Ovary (tissue), 9 donors: ENCODE data around the gene TMEM164. TPM values are rescaled to one million over a fixed set of nuclear protein-coding genes. Genes with fewer than 3 reads are reported as not detected.
"Not testable (repeated sequence)": the region's sequence is repeated elsewhere in the genome, so short reads cannot be mapped to it uniquely, and the experiment has no call there.

Experiments
- DNase-seq, 5 donors: peaks; one replicate each; pipeline ENCODE4 v3.0.0-alpha.2; 2019 to 2020
- H3K27ac ChIP-seq, 2 donors: fragments of 200-600 bp; one replicate each; pipeline versions ENCODE4 v1.5.1 to v1.8.0; 2019 to 2022
- H3K27me3 ChIP-seq: fragments of 200-600 bp; one replicate; pipeline ENCODE4 v1.8.0; 2022
- H3K36me3 ChIP-seq: fragments of 200-600 bp; sonication (generic); one replicate; pipeline ENCODE4 v1.5.1; 2019
- H3K4me1 ChIP-seq: one replicate; pipeline ENCODE4 v1.8.1; 2013; ENCODE audit warnings: mild to moderate bottlenecking, moderate library complexity; ENCODE audit not compliant: insufficient read depth
- H3K4me3 ChIP-seq: fragments of 200-600 bp; sonication (generic); one replicate; pipeline ENCODE4 v1.5.1; 2017
- H3K9me3 ChIP-seq, 2 donors: fragments of 200-600 bp in 1 of 2; sonication (generic) in 1 of 2; one replicate each; pipeline versions ENCODE4 v1.5.1 to v1.8.1; 2013 to 2019; ENCODE audit warnings: mild to moderate bottlenecking in 1 of 2, moderate library complexity in 1 of 2
- CTCF ChIP-seq, 3 donors: fragments of 450-650 bp in 2 of 3; fragments of 200-600 bp in 1 of 3; IDR thresholded peaks; one replicate each; pipeline versions ENCODE4 v1.5.1 to v1.8.0; 2016 to 2022; ENCODE audit warnings: antibody characterized with exemption in 3 of 3, mild to moderate bottlenecking in 1 of 3
- EP300 ChIP-seq: sonication (generic); formaldehyde crosslinking; IDR thresholded peaks from one replicate; pipeline ENCODE4 v1.6.1; 2017; ENCODE audit warnings: antibody characterized with exemption
- POLR2A ChIP-seq: fragments of 450-650 bp; IDR thresholded peaks from one replicate; pipeline ENCODE4 v1.6.1; 2017; ENCODE audit warnings: antibody characterized with exemption, mild to moderate bottlenecking, moderate library complexity
- WGBS, 3 donors: extraction: QIAGEN DNeasy Blood & Tissue Kit in 1 of 3; methylation state at CpG; one replicate each; pipeline versions ENCODE4 v1.1.5 to v1.1.7; 2013 to 2017; 5-methylcytosine and 5-hydroxymethylcytosine counted together
- intact Hi-C, 4 donors: fragments of 100-400 bp; cut with DNase I; formaldehyde crosslinking; loops; one replicate each; pipeline versions ENCODE4 v1.11.0 to v1.15.1; 2022 to 2023
- polyA plus RNA-seq, 2 donors: library from polyadenylated mRNA; stranded (reverse); fragments of 200-250 nt in 1 of 2; fragments of 350-450 nt in 1 of 2; fragmentation: Illumina TruSeq in 1 of 2; extraction: RNeasy Lipid Tissue Mini Kit (QIAGEN cat#74804) in 1 of 2; gene quantifications; one replicate each; pipeline ENCODE4 v1.2.3, GENCODE V29; 2013 to 2014
- total RNA-seq, 7 donors: library from RNA; depleted of rRNA in 2 of 7; stranded (reverse); fragments of >200 nt in 2 of 7; fragmentation: NEBNext Ultra II Directional in 3 of 7; extraction: Animal tissue kit (Norgen Biotek cat#: 25700) in 3 of 7; gene quantifications; one replicate each; pipeline versions ENCODE4 v1.1.0 to v1.2.4, GENCODE V29; 2016 to 2023
- donor health status: DM: no; HTN: no; CAD: no; lungs with moderate emphysema.
- donor health status: DM: no; HTN: no; CAD: no.
- donor health status: Bipolar disorder and iron deficiency.
- donor health status: DM: yes; HTN: yes; CAD: no.
- donor health status: DM: no; HTN: no; CAD: no.
- donor health status: DM: yes; HTN: yes; CAD: no.

TMEM164 gene
- total and polyA plus RNA-seq, 9 donors, result 17.5 to 59.4 (median 32.4) TPM

DNA sequence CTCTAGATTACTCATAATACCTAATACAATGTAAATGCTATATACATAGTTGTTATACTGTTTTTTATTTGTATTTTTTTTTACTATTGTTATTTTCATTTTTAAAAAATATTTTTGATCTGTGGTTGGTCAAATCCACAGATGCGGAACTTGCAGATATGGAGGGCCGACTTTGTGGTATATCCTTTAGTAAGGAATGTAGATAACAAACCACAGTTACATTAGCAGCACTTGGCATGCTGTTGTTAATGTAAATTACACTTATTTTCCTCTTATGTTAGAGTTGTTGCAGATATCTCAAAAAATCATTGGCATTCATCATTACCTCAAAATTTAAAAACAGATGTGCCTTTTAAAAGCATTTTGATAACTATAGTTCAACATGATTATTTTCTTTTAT, 151.0 kb downstream of the TMEM164 start:
- no peak overlapping the region for H3K4me3 ChIP-seq
- 61 to 73% (median 65%) methylated on average over 2 of the region's 2 CpGs for WGBS, 3 donors
- no peaks in the 10 kb centered on the region for H3K27me3 ChIP-seq
- no peaks in the 10 kb centered on the region for H3K9me3 ChIP-seq
- H3K36me3 ChIP-seq, result no peaks in the 10 kb centered on the region
- H3K4me1 ChIP-seq, result no peaks in the 10 kb centered on the region
- DNase-seq, result no peak
- no peak for TF ChIP-seq POLR2A
- no peak for TF ChIP-seq EP300
- TF ChIP-seq CTCF (IDR thresholded peaks at IDR 0.05), result no peak
- H3K27ac ChIP-seq, result no peak overlapping the region
- intact Hi-C loops, result no loop called here

DNA sequence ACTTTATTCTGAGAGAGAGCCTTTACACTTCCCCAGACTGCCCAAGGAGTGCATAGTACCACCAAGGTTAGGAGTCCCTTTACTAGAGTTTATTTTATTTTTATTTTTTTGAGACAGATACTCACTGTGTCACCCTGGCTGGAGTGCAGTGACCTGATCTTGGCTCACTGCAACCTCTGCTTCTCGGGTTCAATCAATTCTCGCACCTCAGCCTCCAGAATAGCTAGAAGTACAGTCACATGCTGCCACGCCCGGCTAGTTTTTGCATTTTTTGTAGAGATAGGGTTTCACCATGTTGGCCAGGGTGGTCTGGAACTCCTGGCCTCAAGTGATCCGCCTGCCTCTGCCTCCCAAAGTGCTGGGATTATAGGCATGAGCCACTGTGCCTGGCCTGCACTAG, 151.4 kb downstream of the TMEM164 start:
- H3K27me3 ChIP-seq, DNase-seq, intact Hi-C loops, H3K27ac ChIP-seq, H3K4me3 ChIP-seq, H3K36me3 ChIP-seq, H3K9me3 ChIP-seq, H3K4me1 ChIP-seq: not testable (repeated sequence)
- 66 to 78% (median 69%) methylated on average over 5 of the region's 5 CpGs for WGBS, 3 donors

- Histone ChIP-seq H3K4me3 (no peak overlapping the region), H3K9me3 (no peaks in the 10 kb centered on the region), H3K27ac (no peak overlapping the region), H3K4me1 (peaks cover 1% of the 10 kb centered on the region), H3K27me3 (no peaks in the 10 kb centered on the region), H3K36me3 (no peaks in the 10 kb centered on the region)
- DNase-seq, result no peak
- intact Hi-C loops, result loop anchor here in 2 of 4 donors (5.0 kb wide), 2 partner anchors 247 to 257 kb away; no protein-coding TSS in a partner anchor
- WGBS, 3 donors, result 62 to 73% (median 67%) methylated on average over 1 of the region's 1 CpG
- no peak for TF ChIP-seq CTCF (IDR thresholded peaks at IDR 0.05)
- TF ChIP-seq POLR2A, result no peak
- no peak for TF ChIP-seq EP300
Measured at GRCh38 chrX:110155759-110156158, 152.8 kb downstream of the TMEM164 start.

DNA sequence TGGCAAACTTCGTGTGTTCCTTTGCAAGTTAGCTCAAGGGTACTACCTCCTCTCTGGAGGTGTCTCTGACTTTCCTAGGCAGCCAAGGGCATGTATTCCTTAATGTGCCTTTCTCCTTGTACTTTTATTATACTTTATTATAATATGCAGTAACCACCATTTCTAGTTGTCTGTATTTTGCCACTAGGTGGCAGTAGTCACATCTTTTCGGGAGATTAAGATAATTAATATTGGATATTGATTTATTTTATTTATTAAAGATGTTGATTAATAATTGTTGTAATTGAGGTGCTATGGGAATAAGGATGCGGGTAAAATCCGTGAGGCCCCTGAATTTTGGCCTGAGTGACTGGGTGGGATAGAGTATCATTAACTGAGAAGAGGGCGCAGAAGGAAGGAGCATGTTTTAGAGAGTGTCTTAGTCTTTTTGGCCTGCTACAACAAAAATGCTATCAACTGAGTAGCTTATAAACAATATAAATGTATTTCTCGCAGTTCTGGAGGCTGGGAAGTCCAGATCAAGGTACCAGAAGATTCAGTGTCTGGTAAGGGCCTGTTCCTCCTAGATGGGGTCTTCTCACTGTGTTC, 153.3 kb downstream of the TMEM164 start:
- H3K27me3 ChIP-seq, result no peaks in the 10 kb centered on the region
- TF ChIP-seq CTCF (IDR thresholded peaks at IDR 0.05) (peak in 1 of 3 donors; percentile 11), EP300 (no peak)
- WGBS, 3 donors, result 55 to 57% (median 57%) methylated on average over 6 of the region's 6 CpGs
- no peaks in the 10 kb centered on the region for H3K36me3 ChIP-seq
- H3K4me1 ChIP-seq, result peaks cover 1% of the 10 kb centered on the region
- H3K9me3 ChIP-seq, result no peaks in the 10 kb centered on the region
- H3K27ac ChIP-seq, result no peak overlapping the region
- H3K4me3 ChIP-seq, result no peak overlapping the region
- DNase-seq, result no peak
- intact Hi-C loops, result loop anchor here in 2 of 4 donors (5.0 kb wide), 2 partner anchors 246 to 256 kb away; no protein-coding TSS in a partner anchor

DNA sequence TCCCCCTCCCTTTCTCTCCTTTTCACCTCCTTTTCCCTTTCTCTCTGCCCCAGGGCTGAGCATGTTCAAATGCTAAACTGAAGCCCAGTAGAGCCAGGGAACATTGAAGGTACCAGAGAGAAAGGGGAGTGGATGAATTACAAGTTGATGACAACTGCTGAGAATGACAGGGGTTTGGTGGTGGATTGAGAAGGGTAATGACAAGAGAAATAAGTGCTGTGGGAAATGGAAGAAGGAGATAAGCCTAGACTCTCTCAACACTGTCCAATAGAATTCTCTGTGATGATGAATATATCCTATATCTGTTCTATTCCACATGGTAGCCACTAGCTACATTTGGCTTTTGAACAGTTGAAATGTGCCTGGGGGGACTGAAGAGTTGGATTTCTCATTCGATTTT, 154.5 kb downstream of the TMEM164 start:
- no peaks in the 10 kb centered on the region for H3K9me3 ChIP-seq
- H3K27ac ChIP-seq, result no peak overlapping the region
- no peak overlapping the region for H3K4me3 ChIP-seq
- peaks cover 1% of the 10 kb centered on the region for H3K4me1 ChIP-seq
- no peaks in the 10 kb centered on the region for H3K36me3 ChIP-seq
- WGBS, 3 donors, result 51 to 79% (median 54%) methylated on average over 1 of the region's 1 CpG
- TF ChIP-seq CTCF (IDR thresholded peaks at IDR 0.05), result no peak
- TF ChIP-seq EP300, result no peak
- TF ChIP-seq POLR2A, result no peak
- no peaks in the 10 kb centered on the region for H3K27me3 ChIP-seq
- DNase-seq, result no peak
- intact Hi-C loops, result loop anchor here in 2 of 4 donors (5.0 kb wide), 2 partner anchors 245 to 255 kb away; no protein-coding TSS in a partner anchor
